ENCODE measurements around the gene FSD2. TPM values are rescaled to one million over a fixed set of nuclear protein-coding genes. Genes with fewer than 3 reads are reported as not detected.
"Not testable (repeated sequence)": the region's sequence is repeated elsewhere in the genome, so short reads cannot be mapped to it uniquely, and the experiment has no call there.

FSD2 gene
- polyA plus RNA-seq, 4 donors = 0.06 to 0.43 (median 0.36) TPM; not detected in 1

DNA sequence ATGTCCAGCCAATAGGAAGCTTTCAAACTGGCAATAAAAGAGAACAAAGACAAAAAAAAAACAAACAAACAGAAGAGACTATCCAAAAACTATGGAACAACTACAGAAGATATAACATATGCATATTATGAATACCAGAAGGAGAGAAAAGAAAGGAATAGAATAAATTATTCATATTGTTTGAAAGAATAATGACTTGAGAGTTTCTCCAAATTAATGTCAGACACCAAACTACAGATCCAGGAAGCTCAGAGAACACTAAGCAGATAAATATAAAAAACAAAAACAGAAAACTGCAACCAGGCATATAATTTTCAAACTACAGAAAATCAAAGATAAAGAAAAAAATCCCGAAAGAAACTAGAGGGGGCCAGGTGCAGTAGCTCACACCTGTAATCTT, 62.1 kb downstream of the FSD2 start:
- no peak for DNase-seq (ENCODE audit: low read depth in 4 of 4, low spot score in 2 of 4)

DNA sequence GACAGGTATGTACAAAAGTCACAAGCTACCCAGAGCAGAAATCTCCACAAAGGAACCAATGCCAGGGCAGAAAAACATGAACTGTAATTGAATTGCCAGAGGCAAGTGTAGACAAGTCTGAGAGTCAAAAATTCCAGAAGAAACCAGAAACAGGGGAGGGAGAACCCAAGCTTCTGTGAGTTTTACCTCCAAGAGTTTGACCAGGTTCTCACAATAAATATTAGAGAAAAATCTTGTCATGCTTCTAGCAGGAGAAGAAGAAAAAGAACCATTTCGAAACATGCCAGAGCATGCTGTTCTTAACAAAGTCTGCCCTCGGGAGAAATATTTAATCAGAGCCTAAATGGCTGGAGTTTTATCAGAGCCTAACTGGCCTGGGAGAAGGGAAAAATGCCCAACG, 63.7 kb downstream of the FSD2 start:
- DNase-seq (ENCODE audit: low read depth in 4 of 4, low spot score in 2 of 4) = no peak

DNA sequence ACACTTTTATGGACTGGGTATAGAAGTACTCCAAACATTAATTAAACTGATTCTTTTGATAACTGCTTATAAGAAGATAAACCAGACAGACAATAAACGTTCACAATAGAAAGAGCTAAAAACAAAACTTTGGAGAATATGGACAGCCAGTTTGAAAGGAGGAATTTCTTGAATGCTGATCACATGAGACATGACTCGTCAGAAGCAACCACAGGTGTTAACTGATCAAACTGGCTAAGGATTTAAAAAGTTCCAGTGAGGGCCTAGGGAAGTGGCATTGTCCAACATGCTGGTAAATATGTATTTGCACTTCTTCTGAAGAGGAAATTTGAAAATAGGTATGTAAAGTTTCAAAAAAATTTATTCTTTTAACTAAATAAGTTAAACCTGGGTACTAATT, 66.8 kb downstream of the FSD2 start:
- DNase-seq (ENCODE audit: low read depth in 4 of 4, low spot score in 2 of 4) = no peak

DNA sequence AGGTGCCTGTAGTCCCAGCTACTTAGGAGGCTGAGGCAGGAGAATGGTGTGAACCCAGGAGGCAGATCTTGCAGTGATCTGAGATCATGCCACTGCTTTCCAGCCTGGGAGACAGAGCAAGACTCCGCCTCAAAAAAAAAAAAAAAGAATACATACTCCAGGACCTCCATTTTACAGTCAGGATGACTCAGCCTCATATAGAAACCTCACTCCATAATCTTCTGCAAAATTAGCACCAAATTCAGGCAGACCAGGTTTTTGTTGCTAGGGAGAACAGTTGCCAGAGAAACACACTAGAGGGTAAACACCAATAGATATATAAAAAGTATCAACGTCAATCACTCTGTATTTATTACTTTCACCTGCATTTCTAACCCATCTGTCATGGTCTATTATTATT, 67.9 kb downstream of the FSD2 start:
- DNase-seq (ENCODE audit: low read depth in 4 of 4, low spot score in 2 of 4) = no peak

DNA sequence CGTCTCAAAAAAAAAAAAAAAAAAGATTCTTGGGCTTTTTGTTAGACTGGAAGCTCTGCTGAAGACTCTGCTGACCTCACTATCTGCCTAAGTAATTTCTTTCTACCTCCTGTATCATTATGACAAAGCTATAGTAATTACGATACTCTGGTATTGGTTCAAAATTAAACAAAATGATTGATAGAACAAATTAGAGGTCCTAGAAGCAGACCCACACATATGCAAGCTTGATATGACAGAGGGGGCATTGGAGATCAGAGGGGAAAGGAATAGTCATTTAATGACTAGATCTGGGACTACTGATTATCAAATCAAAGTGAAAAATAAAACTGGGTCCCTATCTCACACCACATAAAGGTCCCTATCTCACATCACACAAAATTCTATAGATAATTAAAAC, 74.3 kb downstream of the FSD2 start:
- DNase-seq (ENCODE audit: low read depth in 4 of 4, low spot score in 2 of 4) = no peak

DNA sequence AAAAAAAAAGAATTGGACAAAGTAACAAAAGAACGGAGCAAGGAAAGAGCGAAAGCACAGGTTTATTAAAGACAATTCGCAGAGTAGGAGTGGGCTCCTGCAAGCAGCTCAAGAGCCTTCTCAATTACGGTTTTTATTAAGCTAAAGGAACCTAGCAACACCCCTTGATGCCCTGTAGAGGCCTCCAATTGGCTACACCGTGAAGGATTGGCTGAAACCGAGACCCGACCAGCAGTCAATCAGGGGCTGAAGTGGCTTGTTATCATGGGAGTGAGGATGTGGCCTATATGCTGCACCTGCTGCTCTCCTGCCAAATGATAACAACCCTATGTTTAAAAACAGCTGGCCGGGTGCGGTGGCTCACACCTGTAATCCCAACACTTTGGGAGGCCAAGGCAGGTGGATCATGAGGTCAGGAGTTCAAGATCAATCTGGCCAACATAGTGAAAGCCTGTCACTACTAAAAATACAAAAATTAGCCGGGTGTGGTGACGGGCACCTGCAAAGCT, 75.8 kb downstream of the FSD2 start:
- no peak for DNase-seq (ENCODE audit: low read depth in 4 of 4, low spot score in 2 of 4)

DNA sequence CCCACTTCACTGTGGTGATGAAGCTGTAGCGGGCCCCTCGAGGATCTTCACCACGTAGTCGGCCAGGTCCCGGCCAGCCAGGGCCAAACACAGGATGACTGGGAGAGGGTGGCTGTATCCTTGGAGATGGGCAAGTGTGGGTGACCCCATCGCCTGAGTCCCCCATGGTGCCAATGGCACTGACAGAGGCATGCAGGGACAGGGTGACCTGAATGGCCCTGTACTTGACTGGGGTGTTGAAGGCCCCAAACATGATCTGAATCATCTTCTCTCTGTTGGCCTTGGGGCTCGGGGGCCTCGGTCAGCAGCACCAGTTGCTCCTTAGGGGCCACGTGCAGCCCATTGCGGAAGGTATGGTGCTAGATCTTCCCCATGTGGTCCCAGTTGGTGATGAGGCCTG, 79.1 kb downstream of the FSD2 start:
- DNase-seq (ENCODE audit: low read depth in 4 of 4, low spot score in 2 of 4) = no peak

DNA sequence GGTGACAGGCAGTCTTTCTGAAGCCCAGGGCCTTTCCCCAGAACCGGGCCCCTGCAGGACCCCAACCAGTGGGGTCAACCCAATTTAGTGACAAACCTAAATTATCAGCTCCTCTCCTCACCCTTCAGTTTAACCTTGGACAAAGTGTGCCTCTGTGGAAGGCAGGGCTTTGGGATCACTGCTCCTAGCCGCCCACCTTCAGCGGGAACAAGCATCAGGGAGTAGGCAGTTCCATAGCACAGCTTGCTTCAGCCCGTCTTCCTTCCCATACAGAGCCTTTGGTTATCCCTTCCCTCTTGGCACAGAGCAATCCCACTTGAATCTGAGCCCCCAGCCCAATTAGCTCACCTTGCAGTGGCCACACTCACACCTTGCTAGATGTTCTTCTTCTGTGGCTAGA, 90.9 kb downstream of the FSD2 start:
- DNase-seq (ENCODE audit: low read depth in 4 of 4, low spot score in 2 of 4) = no peak

DNA sequence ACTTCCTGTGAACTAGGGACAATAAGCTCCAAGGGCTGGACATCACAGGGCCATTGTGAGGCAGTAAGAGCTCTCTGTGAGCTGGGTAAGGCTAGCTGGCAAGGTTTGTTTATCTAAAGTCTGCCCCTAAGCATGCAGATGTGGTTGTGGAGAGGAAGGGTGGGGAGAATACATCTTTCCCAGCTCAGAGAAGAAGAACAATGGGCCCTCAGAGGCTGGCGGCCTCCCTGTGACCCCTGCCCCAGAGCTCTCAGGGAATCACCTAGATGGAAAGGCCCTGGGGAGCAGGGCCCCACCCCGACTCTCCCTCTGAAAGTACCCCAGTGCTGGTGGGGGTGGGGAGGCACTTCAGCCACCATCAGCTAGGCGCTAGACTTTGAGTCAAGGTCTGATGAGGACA, 91.9 kb downstream of the FSD2 start:
- DNase-seq (ENCODE audit: low read depth in 4 of 4, low spot score in 2 of 4) = no peak

DNA sequence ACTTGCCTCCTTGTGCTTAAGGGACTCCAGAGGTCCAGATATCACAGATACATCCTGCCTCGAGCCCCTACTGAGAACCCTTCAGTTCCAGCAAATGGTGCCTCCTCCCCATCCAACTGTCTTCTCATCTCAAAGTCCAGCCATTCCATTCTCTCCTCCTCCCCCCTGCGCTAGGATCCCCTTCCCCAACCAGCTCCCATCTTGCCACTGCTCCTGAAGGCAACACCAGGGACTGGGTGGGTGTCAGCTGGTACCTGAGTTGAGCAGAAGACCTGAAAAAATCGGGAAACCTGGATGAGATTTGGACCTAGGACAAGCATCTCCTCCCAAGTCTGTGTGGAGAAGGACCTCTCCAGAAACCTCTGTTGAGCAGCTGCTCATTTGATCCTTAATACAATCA, 93.8 kb downstream of the FSD2 start:
- no peak for DNase-seq (ENCODE audit: low read depth in 4 of 4, low spot score in 2 of 4)

DNA sequence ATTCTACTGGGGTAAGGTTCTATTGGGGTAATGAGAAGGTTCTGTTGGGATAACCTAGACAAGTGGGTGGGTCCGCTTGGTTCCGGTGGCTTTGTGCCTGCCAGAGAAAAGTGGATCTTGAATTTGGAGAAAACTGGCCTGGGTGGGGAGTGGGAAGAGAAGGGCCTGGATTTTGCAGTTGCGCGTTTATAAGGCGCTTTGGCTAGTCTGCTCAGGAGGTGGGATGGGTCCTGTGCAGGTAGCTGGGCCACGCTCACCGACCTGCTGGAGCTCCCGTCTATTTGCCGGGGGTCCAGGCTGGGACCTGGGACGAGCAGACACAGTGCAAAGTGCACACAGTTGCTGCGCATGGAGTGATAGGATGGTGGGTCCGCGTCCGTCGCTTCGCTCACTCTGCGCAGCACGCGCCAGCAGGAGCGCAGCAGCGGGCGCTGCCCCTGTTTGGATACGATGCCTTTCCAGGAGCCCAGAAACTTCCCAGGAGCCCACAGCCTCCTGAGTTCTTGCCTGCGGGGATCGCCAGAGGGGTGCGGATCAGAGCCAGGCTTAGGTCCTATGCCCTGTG, 94.9 kb downstream of the FSD2 start:
- no peak for DNase-seq (ENCODE audit: low read depth in 4 of 4, low spot score in 2 of 4)

DNA sequence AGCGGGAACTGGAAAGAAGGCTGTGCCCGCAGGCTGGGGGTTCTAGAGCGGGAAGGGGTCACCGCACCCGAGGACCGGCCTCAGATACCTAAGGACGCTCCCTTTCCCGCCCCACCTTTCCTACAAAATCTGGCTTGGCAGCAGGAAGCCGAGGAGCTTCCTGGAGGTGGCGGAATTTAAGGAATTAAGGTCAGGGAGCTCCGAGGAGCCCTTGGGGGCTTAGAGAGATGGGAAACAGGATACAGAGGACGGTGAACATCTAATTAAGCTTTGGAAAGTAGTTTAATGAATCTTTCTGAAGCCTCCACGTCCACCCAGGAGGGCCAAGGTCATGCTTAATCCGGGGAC, 95.7 kb downstream of the FSD2 start:
- DNase-seq (ENCODE audit: low read depth in 4 of 4, low spot score in 2 of 4) = no peak

DNA sequence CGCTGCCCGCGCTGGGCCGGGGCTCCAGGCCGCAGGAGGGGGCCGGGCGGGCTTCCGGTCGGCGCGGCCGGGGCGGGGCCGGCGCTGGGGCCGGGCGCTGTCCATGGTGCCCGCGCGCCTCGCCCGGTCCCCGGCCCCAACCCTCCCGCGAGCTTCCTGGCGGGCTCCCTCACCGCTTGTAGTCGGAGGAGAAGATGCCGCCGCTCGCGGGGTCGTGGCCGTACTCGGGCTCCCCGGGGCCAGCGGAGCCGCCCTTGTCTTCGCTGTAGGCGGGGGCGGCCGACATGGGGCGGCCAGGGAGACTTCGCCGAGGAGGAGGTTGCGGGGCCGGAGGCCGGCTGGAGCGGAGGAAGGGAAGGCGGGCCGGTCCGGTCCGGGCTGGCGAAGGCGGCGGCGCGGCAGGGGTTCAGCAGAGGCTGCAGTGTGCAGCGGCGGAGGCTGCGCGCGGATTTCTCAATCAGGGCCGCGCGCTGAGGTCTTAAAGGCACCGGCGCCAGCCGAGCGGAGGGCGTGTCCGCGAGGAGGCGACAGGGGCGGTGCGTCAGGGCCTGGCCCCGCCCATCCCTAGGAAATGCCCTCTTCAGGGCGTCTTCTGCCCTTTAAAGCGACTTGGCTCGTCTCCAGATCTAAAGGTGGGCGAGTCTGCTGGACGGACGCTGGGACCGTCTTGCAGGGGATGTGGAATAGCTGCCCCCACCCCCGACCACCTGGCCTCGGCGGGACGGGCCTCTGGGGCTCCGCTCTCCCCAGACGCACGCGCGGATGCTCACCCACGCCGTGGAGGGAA, 96.3 kb downstream of the FSD2 start, which contains the start of gene AP3B2:
Gene AP3B2, minus strand, starts transcription at position 455 of the 787 bp plus-strand sequence. Its CDS starts 169 bp downstream, at position 286.
- DNase-seq (ENCODE audit: low read depth in 4 of 4, low spot score in 2 of 4) = peak in 3 of 4 donors; percentile 21 to 54 (median 50)

DNA sequence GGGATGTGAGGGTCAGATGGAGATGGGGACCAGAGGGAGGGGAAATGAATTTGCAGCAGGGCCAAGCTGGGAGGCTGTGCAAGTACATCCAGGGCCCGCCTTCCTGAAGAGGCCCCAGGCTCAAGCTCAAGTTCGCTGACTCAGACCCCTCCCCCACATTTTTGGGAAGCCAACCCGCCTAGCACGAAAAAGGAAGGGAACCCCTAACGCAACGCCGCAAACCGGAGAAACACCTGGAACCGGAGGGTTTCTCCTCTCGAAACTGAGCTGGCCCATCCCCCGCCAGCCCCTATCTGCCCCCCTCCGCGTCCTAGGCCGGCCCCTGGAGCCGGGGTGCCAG, 96.8 kb downstream of the FSD2 start:
- DNase-seq (ENCODE audit: low read depth in 4 of 4, low spot score in 2 of 4) = peak in 2 of 4 donors; percentile 4 to 11

DNA sequence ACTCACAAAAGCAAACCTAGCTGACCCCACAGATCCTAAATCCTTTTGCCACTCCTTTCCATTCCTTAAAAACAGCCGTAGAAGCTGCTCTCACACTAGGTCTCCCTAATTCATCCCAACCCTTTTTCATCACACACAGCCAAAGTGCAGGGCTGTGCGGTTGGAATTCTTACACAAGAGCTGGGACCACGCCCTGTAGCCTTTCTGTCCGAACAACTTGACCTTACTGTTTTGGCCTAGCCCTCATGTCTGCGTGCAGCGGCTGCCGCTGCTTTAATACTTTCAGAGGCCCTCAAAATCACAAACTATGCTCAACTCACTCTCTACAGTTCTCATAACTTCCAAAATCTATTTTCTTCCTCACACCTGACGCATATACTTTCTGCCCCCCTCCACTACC, 100.0 kb downstream of the FSD2 start:
- DNase-seq (ENCODE audit: low read depth in 4 of 4, low spot score in 2 of 4) = not testable (repeated sequence)

Other genes starting within 250 kb of the FSD2 start
- gene CPEB1, start 158.7 kb downstream of the FSD2 start, polyA plus RNA-seq (ENCODE audit: insufficient read length in 4 of 4) = 1 to 10 TPM; 1.8 to 3.3 (median 2.5) TPM
- gene AP3B2, start 96.2 kb downstream of the FSD2 start, polyA plus RNA-seq (ENCODE audit: insufficient read length in 4 of 4) = 1 to 10 TPM; 2.6 to 3.9 (median 3.0) TPM
- 10 to 100 TPM in 3 of 4 donors, 1 to 10 TPM in 1; 9.4 to 14.3 (median 12.9) TPM for gene WHAMM, start 3.6 kb upstream of the FSD2 start, polyA plus RNA-seq (ENCODE audit: insufficient read length in 4 of 4)
- gene HOMER2, start 146.7 kb upstream of the FSD2 start, polyA plus RNA-seq (ENCODE audit: insufficient read length in 4 of 4) = 10 to 100 TPM; 24.6 to 35.5 (median 29.7) TPM
- 10 to 100 TPM; 36.5 to 47.9 (median 42.1) TPM for gene RAMAC, start 180.1 kb upstream of the FSD2 start, polyA plus RNA-seq (ENCODE audit: insufficient read length in 4 of 4)
- gene C15orf40, start 205.6 kb upstream of the FSD2 start, polyA plus RNA-seq (ENCODE audit: insufficient read length in 4 of 4) = 10 to 100 TPM; 27.9 to 37.6 (median 28.4) TPM

Measured in left renal cortex interstitium (tissue), 4 donors.